Fibroblast of mammary gland (primary cell): ENCODE measurements around the gene INPP5A.
"Not testable (repeated sequence)": the region's sequence is repeated elsewhere in the genome, so short reads cannot be mapped to it uniquely, and the experiment has no call there.

Source experiments
- DNase-seq: peaks from one replicate; pipeline ENCODE4 v3.0.0-alpha.2; 2010; ENCODE audit warnings: low read depth
- H3K4me3 ChIP-seq: 2 replicates; pipeline ENCODE4 v1.5.1; 2011; ENCODE audit warnings: low read depth, mild to moderate bottlenecking, low read length, moderate library complexity; ENCODE audit not compliant: control insufficient read depth
- TF ChIP-seq, protein P1 (sequence below): conservative IDR thresholded peaks from 2 replicates; pipeline ENCODE4 v1.5.1; 2011; ENCODE audit warnings: low read depth, low read length, inconsistent platforms; ENCODE audit not compliant: control insufficient read depth, insufficient read depth

INPP5A gene

GRCh38 chr10:132817701-132818211, 280.2 kb downstream of the INPP5A start:
- TF ChIP-seq, protein P1, sequence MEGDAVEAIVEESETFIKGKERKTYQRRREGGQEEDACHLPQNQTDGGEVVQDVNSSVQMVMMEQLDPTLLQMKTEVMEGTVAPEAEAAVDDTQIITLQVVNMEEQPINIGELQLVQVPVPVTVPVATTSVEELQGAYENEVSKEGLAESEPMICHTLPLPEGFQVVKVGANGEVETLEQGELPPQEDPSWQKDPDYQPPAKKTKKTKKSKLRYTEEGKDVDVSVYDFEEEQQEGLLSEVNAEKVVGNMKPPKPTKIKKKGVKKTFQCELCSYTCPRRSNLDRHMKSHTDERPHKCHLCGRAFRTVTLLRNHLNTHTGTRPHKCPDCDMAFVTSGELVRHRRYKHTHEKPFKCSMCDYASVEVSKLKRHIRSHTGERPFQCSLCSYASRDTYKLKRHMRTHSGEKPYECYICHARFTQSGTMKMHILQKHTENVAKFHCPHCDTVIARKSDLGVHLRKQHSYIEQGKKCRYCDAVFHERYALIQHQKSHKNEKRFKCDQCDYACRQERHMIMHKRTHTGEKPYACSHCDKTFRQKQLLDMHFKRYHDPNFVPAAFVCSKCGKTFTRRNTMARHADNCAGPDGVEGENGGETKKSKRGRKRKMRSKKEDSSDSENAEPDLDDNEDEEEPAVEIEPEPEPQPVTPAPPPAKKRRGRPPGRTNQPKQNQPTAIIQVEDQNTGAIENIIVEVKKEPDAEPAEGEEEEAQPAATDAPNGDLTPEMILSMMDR: no peak
- no peak for DNase-seq
- no peak overlapping the region for H3K4me3 ChIP-seq

DNA sequence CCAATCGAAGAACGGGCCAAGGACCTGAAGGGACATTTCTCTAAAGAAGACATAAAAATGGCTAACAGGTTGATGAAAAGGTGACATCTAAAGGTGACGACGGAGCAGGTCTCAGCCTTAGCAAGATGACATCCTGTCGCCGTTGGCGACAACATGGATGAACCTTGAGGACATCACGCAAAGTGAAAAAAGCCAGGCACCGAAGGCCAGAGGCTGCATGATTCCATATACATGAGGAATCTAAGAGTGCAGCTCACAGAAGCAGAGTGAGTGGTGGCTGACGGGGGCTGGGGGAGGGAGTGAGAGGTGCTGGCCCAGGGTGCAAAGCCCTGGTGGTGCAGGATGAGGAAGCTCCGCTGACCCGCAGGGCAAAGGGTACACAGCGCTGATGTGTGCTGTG, 282.5 kb downstream of the INPP5A start:
- TF ChIP-seq, protein P1: no peak
- no peak overlapping the region for H3K4me3 ChIP-seq
- DNase-seq: no peak

DNA sequence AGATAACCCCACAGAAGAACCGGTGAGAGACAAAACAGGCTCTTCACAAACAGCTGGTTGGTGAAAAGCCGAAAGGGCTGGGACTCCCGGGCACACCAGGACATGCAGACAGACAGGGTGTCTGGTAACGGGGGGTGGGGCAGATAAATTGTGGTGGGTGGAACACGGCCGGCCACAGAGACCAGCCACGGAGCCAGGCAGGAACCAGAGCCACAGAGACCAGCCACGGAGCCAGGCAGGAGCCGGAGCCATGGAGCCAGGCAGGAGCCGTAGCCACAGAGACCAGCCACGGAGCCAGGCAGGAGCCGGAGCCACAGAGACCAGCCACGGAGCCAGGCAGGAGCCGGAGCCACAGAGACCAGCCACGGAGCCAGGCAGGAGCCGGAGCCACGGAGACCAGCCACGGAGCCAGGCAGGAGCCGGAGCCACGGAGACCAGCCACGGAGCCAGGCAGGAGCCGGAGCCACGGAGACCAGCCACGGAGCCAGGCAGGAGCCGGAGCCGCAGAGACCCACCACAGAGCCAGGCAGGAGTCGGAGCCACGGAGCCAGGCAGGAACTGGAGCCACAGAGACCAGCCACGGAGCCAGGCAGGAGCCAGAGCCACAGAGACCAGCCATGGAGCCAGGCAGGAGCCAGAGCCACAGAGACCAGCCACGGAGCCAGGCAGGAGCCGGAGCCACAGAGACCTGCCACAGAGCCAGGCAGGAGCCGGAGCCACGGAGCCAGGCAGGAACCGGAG, 288.4 kb downstream of the INPP5A start:
- H3K4me3 ChIP-seq, DNase-seq: not testable (repeated sequence)

DNA sequence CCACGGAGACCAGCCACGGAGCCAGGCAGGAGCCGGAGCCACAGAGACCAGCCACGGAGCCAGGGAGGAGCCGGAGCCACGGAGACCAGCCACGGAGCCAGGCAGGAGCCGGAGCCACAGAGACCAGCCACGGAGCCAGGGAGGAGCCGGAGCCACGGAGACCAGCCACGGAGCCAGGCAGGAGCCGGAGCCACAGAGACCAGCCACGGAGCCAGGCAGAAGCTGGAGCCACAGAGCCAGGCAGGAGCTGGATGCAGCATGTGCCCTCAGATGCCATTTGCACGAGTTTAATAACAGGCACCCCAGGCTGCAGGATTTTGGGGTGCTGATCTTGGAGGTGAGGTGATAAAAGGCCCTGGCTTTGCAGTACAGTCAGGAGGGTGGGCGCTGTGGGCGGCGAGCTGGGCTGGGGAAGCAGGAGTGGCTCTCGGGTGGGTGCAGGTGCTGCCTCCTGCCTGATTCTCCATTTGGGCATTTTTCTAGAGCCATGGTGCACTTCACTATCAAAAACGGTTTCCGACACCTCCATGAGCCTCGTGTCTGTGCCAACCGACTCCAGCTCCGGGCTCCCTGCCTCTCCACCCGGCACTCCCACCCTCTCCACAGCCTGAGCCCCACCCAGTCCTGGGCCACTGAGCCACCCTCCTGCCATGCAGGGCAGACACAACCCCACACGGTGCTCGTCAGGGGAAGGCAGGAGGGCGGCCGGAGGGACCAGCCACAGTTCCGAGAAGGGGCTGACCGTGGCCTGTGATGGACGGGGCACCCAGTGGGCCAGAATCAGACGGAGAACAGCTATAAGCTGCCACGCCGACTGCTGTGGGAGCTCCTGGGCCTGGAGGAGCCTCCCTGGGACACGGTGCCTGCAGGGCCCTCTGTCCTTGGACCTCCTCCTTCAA, 289.2 kb downstream of the INPP5A start:
- no peak for DNase-seq
- no peak overlapping the region for H3K4me3 ChIP-seq

DNA sequence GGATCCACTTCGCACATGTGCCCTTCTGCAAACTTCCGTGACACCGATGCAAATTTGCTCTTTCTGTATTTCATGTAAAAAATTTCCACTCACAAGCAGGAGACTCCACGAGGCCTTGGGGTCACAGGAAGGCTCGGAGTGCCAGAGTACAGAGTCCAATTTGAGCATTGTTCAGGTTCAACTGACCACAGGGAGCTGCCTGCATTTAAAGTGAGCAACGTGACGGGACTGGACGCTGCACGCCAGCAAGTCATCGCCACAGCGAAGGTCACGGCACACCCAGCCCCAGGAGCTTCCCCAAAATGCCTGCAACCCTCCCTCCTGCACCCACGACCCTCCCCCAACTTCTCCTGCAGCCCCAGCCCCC, 289.8 kb downstream of the INPP5A start:
- no peak overlapping the region for H3K4me3 ChIP-seq
- DNase-seq: no peak
- TF ChIP-seq, protein P1: no peak

More for the DNA sequence above, 289.2 kb downstream of the INPP5A start:
- TF ChIP-seq, protein P1: no peak

DNA sequence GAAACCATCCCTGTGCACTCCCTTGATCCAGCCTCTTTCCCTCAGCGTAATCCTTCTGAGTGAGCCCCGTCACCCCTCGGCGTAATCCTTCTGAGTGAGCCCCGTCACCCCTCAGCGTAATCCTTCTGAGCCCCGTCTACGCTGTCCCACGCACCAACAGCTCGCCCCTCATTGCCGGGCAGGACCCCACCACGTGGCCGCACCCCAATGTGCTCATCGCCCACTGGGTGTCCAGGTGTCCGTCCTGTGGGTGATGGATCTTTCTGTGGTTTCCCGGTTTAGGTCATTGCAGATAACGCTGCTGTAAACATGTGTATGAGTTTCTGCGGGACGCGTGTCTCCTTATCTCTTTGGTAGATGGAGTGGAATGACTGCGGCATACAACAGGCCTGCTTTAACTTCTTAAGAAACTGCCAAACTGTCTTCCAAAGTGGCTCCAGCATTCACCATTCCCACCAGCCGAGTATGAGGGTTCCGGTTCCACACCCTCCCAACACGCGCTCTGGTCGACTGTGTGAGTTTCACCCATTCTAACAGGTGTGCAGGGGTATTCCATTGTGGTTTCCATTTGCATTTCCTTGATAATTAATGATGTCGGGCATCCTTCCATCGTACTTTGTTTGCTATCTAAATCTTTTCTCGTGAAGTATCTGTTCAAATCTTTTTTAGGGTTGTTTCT, 290.4 kb downstream of the INPP5A start:
- H3K4me3 ChIP-seq: no peak overlapping the region
- no peak for DNase-seq

More for the DNA sequence above, 290.4 kb downstream of the INPP5A start:
- TF ChIP-seq, protein P1: no peak
